ENCODE results near the gene EHD4.

The EHD4 gene

GRCh38 chr15:41961595-41962202 is 10.7 kb downstream of the EHD4 start (continued):
- TF ChIP-seq GLIS1 (tag by site-specific recombination; IDR thresholded peaks at IDR 0.05) (no peak), ZNF239 (tag by site-specific recombination; IDR thresholded peaks at IDR 0.05) (no peak)

- POLR2A ChIA-PET, result interaction anchor here (0.9 to 1.1 kb wide), 3 partner anchors 9 to 11 kb away, joined by 3 read pairs; partner anchors contain the start of gene EHD4
- Histone ChIP-seq H3K27ac (ENCODE audit: extremely low read depth, low read depth, low read length) (no peak overlapping the region), H3K36me3 (ENCODE audit: control insufficient read depth in 2 of 2, insufficient read depth in 1 of 2, low read length in 2 of 2) (no peaks in the 10 kb centered on the region), H3K4me3 (ENCODE audit: low read depth, low read length) (no peak overlapping the region), H3K4me1 (ENCODE audit: control insufficient read depth, insufficient read depth, low read length) (peaks cover 10% of the 10 kb centered on the region), H3K9me3 (ENCODE audit: control insufficient read depth, insufficient read depth, low read depth, low read length) (no peaks in the 10 kb centered on the region)
- CTCF ChIA-PET, result interaction anchor here (0.7 to 0.8 kb wide), 2 partner anchors 22 to 29 kb away, joined by 3 to 4 read pairs; no protein-coding TSS in a partner anchor
- no peak for TF ChIP-seq YY2 (tag by site-specific recombination; IDR thresholded peaks at IDR 0.05)
- no peak for TF ChIP-seq ZNF677 (tag by site-specific recombination; IDR thresholded peaks at IDR 0.05)
- TF ChIP-seq ZNF404 (tag by site-specific recombination; IDR thresholded peaks at IDR 0.05), result no peak
- TF ChIP-seq ZNF140 (tag by site-specific recombination; IDR thresholded peaks at IDR 0.05), result no peak
- TF ChIP-seq ZNF530 (tag by site-specific recombination; IDR thresholded peaks at IDR 0.05; ENCODE audit: low read depth), result no peak
- no peak for TF ChIP-seq KLF9 (tag by site-specific recombination; IDR thresholded peaks at IDR 0.05; ENCODE audit: low read depth)
- TF ChIP-seq BCL11A (tag by site-specific recombination; IDR thresholded peaks at IDR 0.05; ENCODE audit: low read depth), result peak; percentile 56; the same call in 1 of the 2 replicates
- peak; percentile 83 for TF ChIP-seq HIC1 (tag by site-specific recombination; IDR thresholded peaks at IDR 0.05)
- TF ChIP-seq ZSCAN5A (tag by site-specific recombination; IDR thresholded peaks at IDR 0.05), result no peak
- peak; percentile 62 for TF ChIP-seq ZBTB21 (tag by site-specific recombination; IDR thresholded peaks at IDR 0.05)
- no peak for TF ChIP-seq ZNF830 (tag by site-specific recombination; IDR thresholded peaks at IDR 0.05; ENCODE audit: low read depth)
- TF ChIP-seq INSM2 (tag by site-specific recombination; IDR thresholded peaks at IDR 0.05), result peak; percentile 55; the same call in 1 of the 2 replicates
- peak; percentile 74 for TF ChIP-seq PRDM4 (tag by site-specific recombination; IDR thresholded peaks at IDR 0.05)
- no peak for TF ChIP-seq ZNF521 (tag by site-specific recombination; IDR thresholded peaks at IDR 0.05)
- no peak for TF ChIP-seq ZNF561 (tag by site-specific recombination; IDR thresholded peaks at IDR 0.05; ENCODE audit: borderline replicate concordance)
- no peak; the same call in 1 of the 2 replicates for TF ChIP-seq ZNF366 (tag by site-specific recombination; conservative IDR thresholded peaks at IDR 0.05)
- TF ChIP-seq PRDM6 (tag by site-specific recombination; IDR thresholded peaks at IDR 0.05), result peak; percentile 84
- TF ChIP-seq ZNF341 (tag by site-specific recombination; IDR thresholded peaks at IDR 0.05; ENCODE audit: low read depth), result peak; percentile 82
- no peak for TF ChIP-seq HOXD13 (CRISPR knock-in tag; IDR thresholded peaks at IDR 0.05; ENCODE audit: borderline replicate concordance)
- TF ChIP-seq BCL11B (tag by site-specific recombination; IDR thresholded peaks at IDR 0.05; ENCODE audit: low read depth), result no peak
- TF ChIP-seq ZFP3 (tag by site-specific recombination; IDR thresholded peaks at IDR 0.05; ENCODE audit: low read depth), result no peak
- peak; percentile 21; the same call in 1 of the 2 replicates for TF ChIP-seq ZIC2 (tag by site-specific recombination; IDR thresholded peaks at IDR 0.05)
Measured at GRCh38 chr15:41961001-41961518, 11.3 kb downstream of the EHD4 start.

Data from HEK293 (cell line).